ENCODE measurements around the gene TRAF5.

DNA sequence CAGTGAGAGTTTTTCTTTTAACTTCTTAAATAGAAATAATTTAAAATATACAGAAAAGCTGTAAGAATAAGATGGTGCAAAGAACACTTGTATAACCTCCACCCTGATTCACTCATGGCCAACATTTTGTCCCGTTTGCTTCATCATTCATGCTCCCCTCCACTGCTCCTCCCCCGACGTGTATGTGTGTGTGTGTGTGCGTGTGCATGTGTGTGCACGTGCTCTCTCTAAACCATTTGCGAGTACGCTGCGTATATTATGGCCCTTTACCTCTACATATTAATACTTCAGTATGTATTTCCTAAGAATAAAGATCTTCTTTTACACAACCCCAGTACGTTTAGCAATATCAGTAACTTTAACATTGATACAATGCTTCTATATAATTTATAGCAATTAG lies 43.0 kb downstream of the TRAF5 start:
- TF ChIP-seq POLR2AphosphoS5 (IDR thresholded peaks at IDR 0.05; ENCODE audit: low read depth, low read length) (no peak), TAF1 (IDR thresholded peaks at IDR 0.05; ENCODE audit: borderline replicate concordance, insufficient read depth, low read length) (no peak), SIN3A (IDR thresholded peaks at IDR 0.05; ENCODE audit: borderline replicate concordance, insufficient read depth, low read length) (no peak), FOXP2 (optimal IDR thresholded peaks at IDR 0.05; ENCODE audit: borderline replicate concordance, extremely low read depth, extremely low read length, insufficient read depth) (no peak)
- TF ChIP-seq, protein P1, sequence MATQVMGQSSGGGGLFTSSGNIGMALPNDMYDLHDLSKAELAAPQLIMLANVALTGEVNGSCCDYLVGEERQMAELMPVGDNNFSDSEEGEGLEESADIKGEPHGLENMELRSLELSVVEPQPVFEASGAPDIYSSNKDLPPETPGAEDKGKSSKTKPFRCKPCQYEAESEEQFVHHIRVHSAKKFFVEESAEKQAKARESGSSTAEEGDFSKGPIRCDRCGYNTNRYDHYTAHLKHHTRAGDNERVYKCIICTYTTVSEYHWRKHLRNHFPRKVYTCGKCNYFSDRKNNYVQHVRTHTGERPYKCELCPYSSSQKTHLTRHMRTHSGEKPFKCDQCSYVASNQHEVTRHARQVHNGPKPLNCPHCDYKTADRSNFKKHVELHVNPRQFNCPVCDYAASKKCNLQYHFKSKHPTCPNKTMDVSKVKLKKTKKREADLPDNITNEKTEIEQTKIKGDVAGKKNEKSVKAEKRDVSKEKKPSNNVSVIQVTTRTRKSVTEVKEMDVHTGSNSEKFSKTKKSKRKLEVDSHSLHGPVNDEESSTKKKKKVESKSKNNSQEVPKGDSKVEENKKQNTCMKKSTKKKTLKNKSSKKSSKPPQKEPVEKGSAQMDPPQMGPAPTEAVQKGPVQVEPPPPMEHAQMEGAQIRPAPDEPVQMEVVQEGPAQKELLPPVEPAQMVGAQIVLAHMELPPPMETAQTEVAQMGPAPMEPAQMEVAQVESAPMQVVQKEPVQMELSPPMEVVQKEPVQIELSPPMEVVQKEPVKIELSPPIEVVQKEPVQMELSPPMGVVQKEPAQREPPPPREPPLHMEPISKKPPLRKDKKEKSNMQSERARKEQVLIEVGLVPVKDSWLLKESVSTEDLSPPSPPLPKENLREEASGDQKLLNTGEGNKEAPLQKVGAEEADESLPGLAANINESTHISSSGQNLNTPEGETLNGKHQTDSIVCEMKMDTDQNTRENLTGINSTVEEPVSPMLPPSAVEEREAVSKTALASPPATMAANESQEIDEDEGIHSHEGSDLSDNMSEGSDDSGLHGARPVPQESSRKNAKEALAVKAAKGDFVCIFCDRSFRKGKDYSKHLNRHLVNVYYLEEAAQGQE (IDR thresholded peaks at IDR 0.05; ENCODE audit: insufficient read depth in 1 of 2, low read depth in 2 of 2, low read length in 2 of 2) = no peak
